ENCODE results near the gene XDH. TPM values are rescaled to one million over a fixed set of nuclear protein-coding genes. Genes with fewer than 3 reads are reported as not detected.
A peak's percentile ranks its signal among the peaks of the same experiment; 100 is the strongest.

The XDH gene
- total and polyA plus RNA-seq, 8 donors = 0.05 to 2.1 (median 0.25) TPM

- no peak overlapping the region for H3K4me3 ChIP-seq
- no peak for ATAC-seq
- H3K36me3 ChIP-seq = no peaks in the 10 kb centered on the region
- H3K27me3 ChIP-seq = no peaks in the 10 kb centered on the region
- peaks cover 0 to 13% of the 10 kb centered on the region in 2 donors for H3K4me1 ChIP-seq
- no peak for DNase-seq
- H3K9me3 ChIP-seq = no peaks in the 10 kb centered on the region
- no peak overlapping the region for H3K27ac ChIP-seq
- TF ChIP-seq CTCF (IDR thresholded peaks at IDR 0.05) = no peak
- intact Hi-C loops (cut with DNase I) = no loop called here
Measured at GRCh38 chr2:31327505-31327904, 87.0 kb downstream of the XDH start.

- no peaks in the 10 kb centered on the region for H3K9me3 ChIP-seq
- intact Hi-C loops (cut with DNase I) = no loop called here
- H3K27me3 ChIP-seq = no peaks in the 10 kb centered on the region
- no peak for DNase-seq
- H3K4me3 ChIP-seq = peak overlapping the region in 1 of 2 donors; percentile 26
- H3K4me1 ChIP-seq = peaks cover 6 to 34% of the 10 kb centered on the region in 2 donors
- ATAC-seq = peak; percentile 50
- H3K36me3 ChIP-seq = no peaks in the 10 kb centered on the region
- no peak for TF ChIP-seq CTCF (IDR thresholded peaks at IDR 0.05)
- H3K27ac ChIP-seq = peak overlapping the region in 1 of 2 donors; percentile 48
Measured at GRCh38 chr2:31324016-31324633, 90.4 kb downstream of the XDH start.

- TF ChIP-seq CTCF (IDR thresholded peaks at IDR 0.05) = no peak
- DNase-seq (no peak), ATAC-seq (no peak)
- Histone ChIP-seq H3K36me3 (no peaks in the 10 kb centered on the region), H3K27ac (no peak overlapping the region), H3K9me3 (no peaks in the 10 kb centered on the region), H3K4me3 (no peak overlapping the region), H3K4me1 (peaks cover 12 to 49% of the 10 kb centered on the region in 2 donors), H3K27me3 (no peaks in the 10 kb centered on the region)
- intact Hi-C loops (cut with DNase I) = no loop called here
Measured at GRCh38 chr2:31322371-31322770, 92.2 kb downstream of the XDH start.

- H3K27me3 ChIP-seq = no peaks in the 10 kb centered on the region
- no peak overlapping the region for H3K4me3 ChIP-seq
- H3K9me3 ChIP-seq = no peaks in the 10 kb centered on the region
- peak in 3 of 4 donors; percentile 46 to 66 (median 49) for DNase-seq
- H3K27ac ChIP-seq = peak overlapping the region; percentile 51 to 81
- no peaks in the 10 kb centered on the region for H3K36me3 ChIP-seq
- ATAC-seq = peak; percentile 75
- peaks cover 12 to 50% of the 10 kb centered on the region in 2 donors for H3K4me1 ChIP-seq
- TF ChIP-seq CTCF (IDR thresholded peaks at IDR 0.05) = no peak
- intact Hi-C loops (cut with DNase I) = no loop called here
Measured at GRCh38 chr2:31319406-31320175, 95.0 kb downstream of the XDH start.

Measured in left lung (tissue), 10 donors.